Measurements from ENCODE around the gene C14orf180.

DNA sequence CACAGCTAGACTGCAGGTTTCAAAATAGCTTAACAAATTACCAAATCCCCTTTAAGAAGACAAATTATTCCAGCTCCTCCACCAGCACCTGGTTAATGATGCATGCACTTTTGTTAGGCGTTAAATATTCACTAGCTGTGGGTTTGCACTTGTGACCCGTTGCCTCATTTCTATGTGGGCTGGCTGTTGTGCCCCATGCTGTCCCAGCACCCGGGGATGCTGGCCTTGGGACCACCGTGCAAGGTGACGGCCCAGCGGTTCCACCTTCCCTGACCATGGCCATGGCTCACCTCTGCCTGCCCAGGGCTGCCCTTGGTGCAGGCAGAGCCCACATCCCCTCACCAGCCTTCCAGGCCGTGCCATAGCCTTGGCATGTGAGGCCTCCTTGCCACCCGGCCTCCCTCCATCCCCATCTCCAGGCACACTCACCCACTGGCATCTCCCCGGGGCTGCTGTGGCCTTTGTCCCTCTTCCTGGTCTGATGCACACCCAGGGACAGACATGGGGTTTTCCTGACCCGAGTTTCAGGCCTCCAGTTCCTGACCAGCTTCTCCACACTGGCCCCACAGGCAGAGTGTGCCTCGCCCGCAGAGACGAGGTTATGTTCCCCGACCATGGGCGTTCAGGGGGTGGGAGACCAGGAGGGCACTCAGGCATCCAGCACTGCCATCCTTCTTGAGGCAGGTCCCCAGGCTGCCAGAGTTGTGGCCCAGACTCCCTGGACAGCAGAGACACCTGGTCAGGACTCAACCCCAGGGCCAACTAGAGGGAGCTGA, 20.3 kb upstream of the C14orf180 start:
- TF ChIP-seq, protein P1, sequence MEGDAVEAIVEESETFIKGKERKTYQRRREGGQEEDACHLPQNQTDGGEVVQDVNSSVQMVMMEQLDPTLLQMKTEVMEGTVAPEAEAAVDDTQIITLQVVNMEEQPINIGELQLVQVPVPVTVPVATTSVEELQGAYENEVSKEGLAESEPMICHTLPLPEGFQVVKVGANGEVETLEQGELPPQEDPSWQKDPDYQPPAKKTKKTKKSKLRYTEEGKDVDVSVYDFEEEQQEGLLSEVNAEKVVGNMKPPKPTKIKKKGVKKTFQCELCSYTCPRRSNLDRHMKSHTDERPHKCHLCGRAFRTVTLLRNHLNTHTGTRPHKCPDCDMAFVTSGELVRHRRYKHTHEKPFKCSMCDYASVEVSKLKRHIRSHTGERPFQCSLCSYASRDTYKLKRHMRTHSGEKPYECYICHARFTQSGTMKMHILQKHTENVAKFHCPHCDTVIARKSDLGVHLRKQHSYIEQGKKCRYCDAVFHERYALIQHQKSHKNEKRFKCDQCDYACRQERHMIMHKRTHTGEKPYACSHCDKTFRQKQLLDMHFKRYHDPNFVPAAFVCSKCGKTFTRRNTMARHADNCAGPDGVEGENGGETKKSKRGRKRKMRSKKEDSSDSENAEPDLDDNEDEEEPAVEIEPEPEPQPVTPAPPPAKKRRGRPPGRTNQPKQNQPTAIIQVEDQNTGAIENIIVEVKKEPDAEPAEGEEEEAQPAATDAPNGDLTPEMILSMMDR (IDR thresholded peaks at IDR 0.05): no peak
- TF ChIP-seq POLR2A (IDR thresholded peaks at IDR 0.05): no peak
